Activated gamma-delta T cell (primary cell): ENCODE measurements around the gene NIPSNAP2.
"Not testable (repeated sequence)": the region's sequence is repeated elsewhere in the genome, so short reads cannot be mapped to it uniquely, and the experiment has no call there.

Source experiments
- DNase-seq: peaks from one replicate; lab custom pipeline; 2025; lab: John Stamatoyannopoulos, UW

The NIPSNAP2 gene

DNA sequence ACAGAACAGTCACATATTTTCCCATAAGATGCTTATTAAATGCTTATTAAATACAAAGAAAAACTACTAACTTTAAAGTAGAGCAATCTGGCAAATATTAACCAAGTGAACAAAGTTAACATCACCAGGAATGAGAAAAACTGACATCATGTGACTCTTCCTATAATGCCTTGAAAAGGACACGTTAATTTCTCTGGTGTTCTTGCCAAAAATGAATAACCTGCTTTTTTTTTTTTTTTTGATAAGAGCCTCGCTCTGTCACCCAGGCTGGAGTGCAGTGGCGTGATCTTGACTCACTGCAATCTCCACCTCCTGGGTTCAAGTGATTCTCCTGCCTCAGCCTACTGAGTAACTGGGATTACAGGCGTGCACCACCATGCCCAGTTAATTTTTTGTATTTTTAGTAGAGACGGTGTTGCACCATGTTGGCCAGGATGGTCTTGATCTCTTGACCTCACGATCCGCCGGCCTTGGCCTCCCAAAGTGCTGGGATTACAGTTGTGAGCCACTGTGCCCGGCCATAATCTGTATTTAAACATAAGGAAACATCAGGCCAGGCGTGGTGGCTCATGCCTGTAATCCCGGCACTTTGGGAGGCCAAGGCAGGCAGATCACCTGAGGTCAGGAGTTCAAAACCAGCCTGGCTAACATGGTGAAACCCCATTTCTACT, 83.2 kb downstream of the NIPSNAP2 start:
- not testable (repeated sequence) for DNase-seq

DNA sequence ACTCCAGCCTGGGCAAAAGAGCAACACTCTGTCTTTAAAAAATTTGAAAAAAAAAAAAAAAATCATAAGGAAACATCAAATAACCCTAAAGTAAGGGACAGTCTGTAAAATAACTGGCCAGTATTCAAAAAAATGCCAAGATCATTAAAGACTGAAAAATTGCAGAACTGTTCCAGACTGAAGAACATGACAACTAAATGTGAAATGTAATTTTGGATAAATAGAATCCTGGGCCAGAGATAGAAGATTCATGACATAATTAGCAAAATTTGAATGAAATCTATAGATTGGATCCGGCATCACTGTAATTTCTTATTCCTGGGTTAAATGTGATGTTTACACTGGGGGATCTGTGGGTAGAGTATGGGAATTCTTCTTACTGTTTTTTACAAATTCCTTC, 83.9 kb downstream of the NIPSNAP2 start:
- DNase-seq, result no peak

DNA sequence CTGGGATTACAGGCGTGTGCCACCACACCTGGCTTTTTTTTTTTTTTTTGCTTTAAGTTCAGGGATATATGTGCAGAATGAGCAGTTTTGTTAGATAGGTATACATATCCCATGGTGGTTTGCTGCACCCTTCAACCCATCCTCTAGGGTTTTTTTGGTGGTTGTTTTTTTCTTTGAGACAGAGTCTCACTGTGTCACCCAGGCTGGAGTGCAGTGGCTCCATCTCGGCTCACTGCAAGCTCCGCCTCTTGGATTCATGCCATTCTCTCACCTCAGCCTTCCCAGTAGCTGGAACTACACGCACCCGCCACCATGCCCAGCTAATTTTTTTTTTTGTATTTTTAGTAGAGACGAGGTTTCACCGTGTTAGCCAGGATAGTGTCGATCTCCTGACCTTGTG, 84.4 kb downstream of the NIPSNAP2 start:
- DNase-seq, result not testable (repeated sequence)
